WTC11 (cell line): ENCODE results near the gene ATP5PB.

Experiments
- CREM ChIP-seq: sonication (generic); formaldehyde crosslinking; IDR thresholded peaks from 2 replicates; pipeline ENCODE4 v1.8.1; 2022; ENCODE audit warnings: mild to moderate bottlenecking, missing genetic modification reagents, moderate library complexity
- CTCF ChIP-seq: fragments of 200-600 bp; IDR thresholded peaks from 2 replicates; pipeline ENCODE4 v1.8.0; 2022; ENCODE audit warnings: antibody characterized with exemption
- E2F1 ChIP-seq: sonication (generic); formaldehyde crosslinking; IDR thresholded peaks from 2 replicates; pipeline ENCODE4 v1.8.0; 2022; ENCODE audit warnings: mild to moderate bottlenecking, missing genetic modification reagents
- USF2 ChIP-seq: sonication (generic); formaldehyde crosslinking; IDR thresholded peaks from 2 replicates; pipeline ENCODE4 v1.8.1; 2023; ENCODE audit warnings: mild to moderate bottlenecking, missing genetic modification reagents, moderate library complexity

GRCh38 chr1:111463029-111463683, 13.9 kb downstream of the ATP5PB start:
- TF ChIP-seq CREM = no peak
- TF ChIP-seq E2F1 (CRISPR knock-in tag) = no peak
- no peak for TF ChIP-seq CTCF
- no peak for TF ChIP-seq USF2
